ENCODE results near the gene RIC8B.

Gene RIC8B

DNA sequence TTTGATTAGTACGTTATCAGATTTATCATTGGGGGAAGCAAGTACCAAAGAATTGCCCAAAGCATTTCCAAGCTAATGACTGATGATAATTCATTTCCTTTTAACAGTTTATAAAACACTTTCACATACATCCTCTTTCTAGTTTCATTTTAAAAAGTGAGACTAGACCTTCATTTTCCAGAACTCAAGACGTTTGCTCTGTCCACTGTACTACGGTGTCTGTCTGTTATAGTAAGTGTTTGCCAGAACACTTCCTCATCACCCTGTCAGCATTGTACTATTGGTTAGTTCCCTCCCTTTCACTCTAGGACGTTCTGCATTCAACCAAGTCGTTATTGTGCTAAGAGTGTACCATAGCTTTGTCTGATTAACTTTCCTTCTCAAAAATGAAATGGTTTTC, 99.5 kb downstream of the RIC8B start:
- H3K79me2 ChIP-seq (ENCODE audit: insufficient read depth, low read length) = no peaks in the 10 kb centered on the region
- no peak for TF ChIP-seq EZH2phosphoT487 (IDR thresholded peaks at IDR 0.05; ENCODE audit: borderline replicate concordance)
- TF ChIP-seq, protein P1, sequence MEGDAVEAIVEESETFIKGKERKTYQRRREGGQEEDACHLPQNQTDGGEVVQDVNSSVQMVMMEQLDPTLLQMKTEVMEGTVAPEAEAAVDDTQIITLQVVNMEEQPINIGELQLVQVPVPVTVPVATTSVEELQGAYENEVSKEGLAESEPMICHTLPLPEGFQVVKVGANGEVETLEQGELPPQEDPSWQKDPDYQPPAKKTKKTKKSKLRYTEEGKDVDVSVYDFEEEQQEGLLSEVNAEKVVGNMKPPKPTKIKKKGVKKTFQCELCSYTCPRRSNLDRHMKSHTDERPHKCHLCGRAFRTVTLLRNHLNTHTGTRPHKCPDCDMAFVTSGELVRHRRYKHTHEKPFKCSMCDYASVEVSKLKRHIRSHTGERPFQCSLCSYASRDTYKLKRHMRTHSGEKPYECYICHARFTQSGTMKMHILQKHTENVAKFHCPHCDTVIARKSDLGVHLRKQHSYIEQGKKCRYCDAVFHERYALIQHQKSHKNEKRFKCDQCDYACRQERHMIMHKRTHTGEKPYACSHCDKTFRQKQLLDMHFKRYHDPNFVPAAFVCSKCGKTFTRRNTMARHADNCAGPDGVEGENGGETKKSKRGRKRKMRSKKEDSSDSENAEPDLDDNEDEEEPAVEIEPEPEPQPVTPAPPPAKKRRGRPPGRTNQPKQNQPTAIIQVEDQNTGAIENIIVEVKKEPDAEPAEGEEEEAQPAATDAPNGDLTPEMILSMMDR (conservative IDR thresholded peaks at IDR 0.05; ENCODE audit: low read length) = no peak

DNA sequence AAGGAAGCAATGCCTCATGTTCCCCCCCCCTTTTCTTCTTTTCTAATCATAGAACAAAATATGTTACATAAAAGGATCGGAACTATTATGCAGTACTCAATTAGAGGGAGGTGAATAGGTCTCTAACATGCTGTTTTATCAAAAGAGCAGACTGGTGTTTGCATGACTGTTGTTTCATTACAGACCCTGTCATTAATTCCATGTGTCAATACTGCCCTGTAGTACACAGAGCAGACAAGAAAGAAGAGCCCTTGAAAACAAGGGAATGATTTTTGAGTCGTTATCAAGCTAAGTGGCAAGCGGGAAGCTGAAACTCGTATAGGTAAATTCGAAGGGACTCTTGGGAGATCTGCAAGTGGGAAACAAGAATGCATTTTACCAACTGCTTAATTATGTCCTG, 104.3 kb downstream of the RIC8B start:
- Histone ChIP-seq H2AFZ (ENCODE audit: low read length) (no peak overlapping the region), H3K9ac (ENCODE audit: low read depth, low read length, poor library complexity, severe bottlenecking) (no peak overlapping the region), H3K79me2 (ENCODE audit: insufficient read depth, low read length) (no peaks in the 10 kb centered on the region), H3K9me3 (ENCODE audit: insufficient read depth, low read depth, low read length) (no peaks in the 10 kb centered on the region), H3K27me3 (ENCODE audit: insufficient read depth, low read length, poor library complexity, severe bottlenecking) (no peaks in the 10 kb centered on the region), H3F3A (ENCODE audit: low read depth) (no peaks in the 10 kb centered on the region), H3K36me3 (ENCODE audit: insufficient read depth, low read length) (peaks cover 62% of the 10 kb centered on the region), H3K9me2 (replicated peaks; ENCODE audit: low read depth, low read length) (no peaks in the 10 kb centered on the region), H3K4me2 (ENCODE audit: low read depth, low read length, poor library complexity, severe bottlenecking) (no peak overlapping the region), H3K4me3 (ENCODE audit: low read length, poor library complexity, severe bottlenecking) (no peak overlapping the region), H3K4me1 (ENCODE audit: insufficient read depth, low read length, poor library complexity, severe bottlenecking) (no peaks in the 10 kb centered on the region), H4K20me1 (ENCODE audit: insufficient read depth, low read length, poor library complexity, severe bottlenecking) (no peaks in the 10 kb centered on the region)
- TF ChIP-seq, protein P1 (conservative IDR thresholded peaks at IDR 0.05; ENCODE audit: low read length) = no peak
- TF ChIP-seq EZH2phosphoT487 (IDR thresholded peaks at IDR 0.05; ENCODE audit: borderline replicate concordance) = no peak

More for the DNA sequence above, 99.5 kb downstream of the RIC8B start:
- Histone ChIP-seq H3K9ac (ENCODE audit: low read depth, low read length, poor library complexity, severe bottlenecking) (no peak overlapping the region), H3K27me3 (ENCODE audit: insufficient read depth, low read length, poor library complexity, severe bottlenecking) (no peaks in the 10 kb centered on the region), H3K9me3 (ENCODE audit: insufficient read depth, low read depth, low read length) (no peaks in the 10 kb centered on the region), H2AFZ (ENCODE audit: low read length) (no peak overlapping the region), H4K20me1 (ENCODE audit: insufficient read depth, low read length, poor library complexity, severe bottlenecking) (no peaks in the 10 kb centered on the region), H3K9me2 (replicated peaks; ENCODE audit: low read depth, low read length) (no peaks in the 10 kb centered on the region), H3K4me2 (ENCODE audit: low read depth, low read length, poor library complexity, severe bottlenecking) (no peak overlapping the region), H3K4me1 (ENCODE audit: insufficient read depth, low read length, poor library complexity, severe bottlenecking) (no peaks in the 10 kb centered on the region), H3K36me3 (ENCODE audit: insufficient read depth, low read length) (peaks cover 42% of the 10 kb centered on the region; the same call in 1 of the 2 replicates), H3F3A (ENCODE audit: low read depth) (no peaks in the 10 kb centered on the region), H3K4me3 (ENCODE audit: low read length, poor library complexity, severe bottlenecking) (no peak overlapping the region)

DNA sequence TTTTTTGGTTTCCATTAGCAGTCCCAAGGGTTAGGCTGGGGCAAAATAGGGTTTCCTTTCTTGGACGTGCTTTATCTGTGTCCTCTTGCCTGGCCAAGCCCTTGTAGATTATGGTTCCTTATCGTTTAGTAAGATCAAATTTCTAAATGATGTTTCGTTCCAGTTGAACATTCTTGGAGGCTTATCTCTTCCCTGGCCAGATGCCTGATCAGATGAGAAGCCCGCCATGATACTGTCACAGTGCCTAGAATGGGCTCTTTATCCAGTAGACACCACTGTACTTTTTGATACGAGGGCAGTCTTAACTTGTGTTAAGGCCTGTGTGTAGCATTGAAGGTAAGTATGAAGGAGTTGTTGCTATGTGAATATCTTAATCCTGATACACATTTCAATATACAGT, 105.1 kb downstream of the RIC8B start:
- H3K4me2 ChIP-seq (ENCODE audit: low read depth, low read length, poor library complexity, severe bottlenecking) = no peak overlapping the region
- no peaks in the 10 kb centered on the region for H3K27me3 ChIP-seq (ENCODE audit: insufficient read depth, low read length, poor library complexity, severe bottlenecking)
- peaks cover 64% of the 10 kb centered on the region for H3K36me3 ChIP-seq (ENCODE audit: insufficient read depth, low read length)
- H3K4me1 ChIP-seq (ENCODE audit: insufficient read depth, low read length, poor library complexity, severe bottlenecking) = no peaks in the 10 kb centered on the region
- no peaks in the 10 kb centered on the region for H4K20me1 ChIP-seq (ENCODE audit: insufficient read depth, low read length, poor library complexity, severe bottlenecking)
- H3K4me3 ChIP-seq (ENCODE audit: low read length, poor library complexity, severe bottlenecking) = no peak overlapping the region
- H3K9me2 ChIP-seq (replicated peaks; ENCODE audit: low read depth, low read length) = no peaks in the 10 kb centered on the region
- H3K9me3 ChIP-seq (ENCODE audit: insufficient read depth, low read depth, low read length) = no peaks in the 10 kb centered on the region
- no peak overlapping the region for H2AFZ ChIP-seq (ENCODE audit: low read length)
- H3K79me2 ChIP-seq (ENCODE audit: insufficient read depth, low read length) = no peaks in the 10 kb centered on the region
- TF ChIP-seq, protein P1 (conservative IDR thresholded peaks at IDR 0.05; ENCODE audit: low read length) = no peak
- no peak for TF ChIP-seq EZH2phosphoT487 (IDR thresholded peaks at IDR 0.05; ENCODE audit: borderline replicate concordance)
- H3K9ac ChIP-seq (ENCODE audit: low read depth, low read length, poor library complexity, severe bottlenecking) = no peak overlapping the region
- no peaks in the 10 kb centered on the region for H3F3A ChIP-seq (ENCODE audit: low read depth)
